IMR-90 (cell line): Measurements from ENCODE around the gene GLT8D2.

Experiments
- BHLHE40 ChIP-seq: fragments of 150-350 bp; IDR thresholded peaks from 2 replicates; pipeline ENCODE4 v1.6.1; 2016; ENCODE audit warnings: mild to moderate bottlenecking, low read depth, low read length
- CEBPB ChIP-seq: IDR thresholded peaks from 2 replicates; pipeline ENCODE4 v1.6.1; 2012; ENCODE audit warnings: low read depth, low read length, improper control_type of control experiment
- FOS ChIP-seq: fragments of 150-350 bp; IDR thresholded peaks from 2 replicates; pipeline ENCODE4 v1.6.1; 2016; ENCODE audit warnings: low read depth, low read length
- MAZ ChIP-seq: IDR thresholded peaks from 2 replicates; pipeline ENCODE4 v1.6.1; 2012; ENCODE audit warnings: low read depth, mild to moderate bottlenecking, low read length, improper control_type of control experiment, moderate library complexity, borderline replicate concordance
- POLR2A ChIP-seq: IDR thresholded peaks from 2 replicates; pipeline ENCODE4 v1.6.1; 2012; ENCODE audit warnings: mild to moderate bottlenecking, low read depth, low read length
- RCOR1 ChIP-seq: IDR thresholded peaks from 2 replicates; pipeline ENCODE4 v1.6.1; 2012; ENCODE audit warnings: mild to moderate bottlenecking, low read length, improper control_type of control experiment; ENCODE audit not compliant: insufficient replicate concordance
- RFX5 ChIP-seq: IDR thresholded peaks from 2 replicates; pipeline ENCODE4 v1.8.0; 2012; ENCODE audit warnings: low read depth, mild to moderate bottlenecking, low read length, moderate library complexity
- TF ChIP-seq, protein P1 (sequence below): conservative IDR thresholded peaks from 2 replicates; pipeline ENCODE4 v1.5.1; 2012; ENCODE audit warnings: mild to moderate bottlenecking, low read depth, low read length, improper control_type of control experiment
- TF ChIP-seq, protein P2 (sequence below): fragments of 150-350 bp; IDR thresholded peaks from 2 replicates; pipeline ENCODE4 v1.6.1; 2016; ENCODE audit warnings: low read depth, mild to moderate bottlenecking, low read length, moderate library complexity, borderline replicate concordance
- TF ChIP-seq, protein P3 (sequence below): fragments of 150-350 bp; IDR thresholded peaks from 2 replicates; pipeline ENCODE4 v1.6.1; 2017; ENCODE audit warnings: mild to moderate bottlenecking, antibody characterized with exemption, low read length, low read depth

- no peak for TF ChIP-seq CEBPB
- TF ChIP-seq, protein P1, sequence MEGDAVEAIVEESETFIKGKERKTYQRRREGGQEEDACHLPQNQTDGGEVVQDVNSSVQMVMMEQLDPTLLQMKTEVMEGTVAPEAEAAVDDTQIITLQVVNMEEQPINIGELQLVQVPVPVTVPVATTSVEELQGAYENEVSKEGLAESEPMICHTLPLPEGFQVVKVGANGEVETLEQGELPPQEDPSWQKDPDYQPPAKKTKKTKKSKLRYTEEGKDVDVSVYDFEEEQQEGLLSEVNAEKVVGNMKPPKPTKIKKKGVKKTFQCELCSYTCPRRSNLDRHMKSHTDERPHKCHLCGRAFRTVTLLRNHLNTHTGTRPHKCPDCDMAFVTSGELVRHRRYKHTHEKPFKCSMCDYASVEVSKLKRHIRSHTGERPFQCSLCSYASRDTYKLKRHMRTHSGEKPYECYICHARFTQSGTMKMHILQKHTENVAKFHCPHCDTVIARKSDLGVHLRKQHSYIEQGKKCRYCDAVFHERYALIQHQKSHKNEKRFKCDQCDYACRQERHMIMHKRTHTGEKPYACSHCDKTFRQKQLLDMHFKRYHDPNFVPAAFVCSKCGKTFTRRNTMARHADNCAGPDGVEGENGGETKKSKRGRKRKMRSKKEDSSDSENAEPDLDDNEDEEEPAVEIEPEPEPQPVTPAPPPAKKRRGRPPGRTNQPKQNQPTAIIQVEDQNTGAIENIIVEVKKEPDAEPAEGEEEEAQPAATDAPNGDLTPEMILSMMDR = no peak
- TF ChIP-seq RFX5 = no peak
- TF ChIP-seq, protein P2, sequence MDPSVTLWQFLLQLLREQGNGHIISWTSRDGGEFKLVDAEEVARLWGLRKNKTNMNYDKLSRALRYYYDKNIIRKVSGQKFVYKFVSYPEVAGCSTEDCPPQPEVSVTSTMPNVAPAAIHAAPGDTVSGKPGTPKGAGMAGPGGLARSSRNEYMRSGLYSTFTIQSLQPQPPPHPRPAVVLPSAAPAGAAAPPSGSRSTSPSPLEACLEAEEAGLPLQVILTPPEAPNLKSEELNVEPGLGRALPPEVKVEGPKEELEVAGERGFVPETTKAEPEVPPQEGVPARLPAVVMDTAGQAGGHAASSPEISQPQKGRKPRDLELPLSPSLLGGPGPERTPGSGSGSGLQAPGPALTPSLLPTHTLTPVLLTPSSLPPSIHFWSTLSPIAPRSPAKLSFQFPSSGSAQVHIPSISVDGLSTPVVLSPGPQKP = no peak
- TF ChIP-seq POLR2A = no peak
- no peak for TF ChIP-seq RCOR1
- no peak for TF ChIP-seq MAZ
- TF ChIP-seq, protein P3, sequence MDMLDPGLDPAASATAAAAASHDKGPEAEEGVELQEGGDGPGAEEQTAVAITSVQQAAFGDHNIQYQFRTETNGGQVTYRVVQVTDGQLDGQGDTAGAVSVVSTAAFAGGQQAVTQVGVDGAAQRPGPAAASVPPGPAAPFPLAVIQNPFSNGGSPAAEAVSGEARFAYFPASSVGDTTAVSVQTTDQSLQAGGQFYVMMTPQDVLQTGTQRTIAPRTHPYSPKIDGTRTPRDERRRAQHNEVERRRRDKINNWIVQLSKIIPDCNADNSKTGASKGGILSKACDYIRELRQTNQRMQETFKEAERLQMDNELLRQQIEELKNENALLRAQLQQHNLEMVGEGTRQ = no peak
- TF ChIP-seq BHLHE40 = no peak
- no peak for TF ChIP-seq FOS
Measured at GRCh38 chr12:104054681-104055346, 4.8 kb upstream of the GLT8D2 start.
